T-helper 1 cell treated with Interleukin-12 subunit alpha and Interleukin-12 subunit beta and Interleukin-4 antibody, amounts not matched to agents 30 μg/mL and 1 μg/mL, for 36 hours (primary cell): ENCODE data around the gene SLC44A4.
"Not testable (repeated sequence)": the region's sequence is repeated elsewhere in the genome, so short reads cannot be mapped to it uniquely, and the experiment has no call there.

ENCODE experiments used
- H3K27ac Mint-ChIP-seq: one replicate; pipeline ENCODE4 v1.8.0; 2021; ENCODE audit warnings: mild to moderate bottlenecking, mixed read lengths
- H3K27me3 Mint-ChIP-seq: one replicate; pipeline ENCODE4 v1.8.0; 2021; ENCODE audit warnings: low read depth, mixed read lengths
- H3K36me3 Mint-ChIP-seq: one replicate; pipeline ENCODE4 v1.8.0; 2021; ENCODE audit warnings: low read depth, mixed read lengths
- H3K4me1 Mint-ChIP-seq: one replicate; pipeline ENCODE4 v1.8.0; 2021; ENCODE audit warnings: low read depth, mixed read lengths
- H3K4me3 Mint-ChIP-seq: one replicate; pipeline ENCODE4 v1.8.0; 2021; ENCODE audit warnings: mild to moderate bottlenecking, moderate library complexity, mixed read lengths
- H3K9me3 Mint-ChIP-seq: one replicate; pipeline ENCODE4 v1.8.0; 2021; ENCODE audit warnings: mixed read lengths

The SLC44A4 gene

GRCh38 chr6:31823592-31824196 is 55.1 kb downstream of the SLC44A4 start:
- H3K27me3 Mint-ChIP-seq, H3K9me3 Mint-ChIP-seq, H3K36me3 Mint-ChIP-seq, H3K4me3 Mint-ChIP-seq: not testable (repeated sequence)
- peaks cover 43% of the 10 kb centered on the region for H3K4me1 Mint-ChIP-seq
- peak overlapping the region; percentile 46 for H3K27ac Mint-ChIP-seq

DNA sequence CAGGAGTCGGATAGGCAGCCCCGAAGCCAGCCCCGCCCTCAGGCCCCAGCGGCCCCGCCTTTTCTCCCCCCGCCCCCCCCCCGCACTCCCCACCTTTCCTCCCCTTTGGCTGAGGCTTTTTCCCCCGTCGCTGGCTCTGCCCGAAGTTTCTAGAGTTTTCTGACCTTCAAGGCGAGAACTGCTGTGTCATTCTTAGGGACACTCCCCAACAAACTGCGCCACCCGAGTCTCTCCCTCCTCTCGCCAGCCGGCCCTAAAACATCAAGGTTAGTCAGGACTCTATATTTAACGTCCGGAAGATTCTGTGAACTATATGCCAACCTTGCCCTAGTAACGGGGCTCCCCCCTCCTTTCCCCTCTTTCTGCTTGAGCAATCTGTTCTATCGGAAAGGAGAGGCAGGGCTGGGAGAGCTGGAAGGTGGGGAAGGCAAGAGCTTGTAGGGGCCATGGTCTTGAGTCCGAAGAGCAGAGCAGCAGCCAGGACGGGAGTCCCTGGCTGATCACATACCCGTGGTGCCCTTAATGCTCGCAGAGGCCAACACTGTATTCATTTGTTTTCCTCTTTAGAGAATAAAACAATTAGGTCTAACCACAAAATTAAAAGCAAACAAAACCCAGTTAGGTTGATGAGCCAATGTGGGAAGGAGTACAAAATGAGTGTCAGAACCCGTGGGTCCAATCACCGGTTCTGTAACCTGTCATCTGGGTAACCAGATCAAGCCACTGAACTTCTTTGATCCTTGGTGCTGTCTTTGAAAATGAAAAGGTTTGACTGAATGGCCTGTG is 56.6 kb downstream of the SLC44A4 start:
- Mint-ChIP-seq H3K27ac (peak overlapping the region; percentile 98), H3K9me3 (no peaks in the 10 kb centered on the region), H3K27me3 (no peaks in the 10 kb centered on the region), H3K4me1 (peaks cover 55% of the 10 kb centered on the region), H3K4me3 (peak overlapping the region; percentile 97), H3K36me3 (peaks cover 18% of the 10 kb centered on the region)

DNA sequence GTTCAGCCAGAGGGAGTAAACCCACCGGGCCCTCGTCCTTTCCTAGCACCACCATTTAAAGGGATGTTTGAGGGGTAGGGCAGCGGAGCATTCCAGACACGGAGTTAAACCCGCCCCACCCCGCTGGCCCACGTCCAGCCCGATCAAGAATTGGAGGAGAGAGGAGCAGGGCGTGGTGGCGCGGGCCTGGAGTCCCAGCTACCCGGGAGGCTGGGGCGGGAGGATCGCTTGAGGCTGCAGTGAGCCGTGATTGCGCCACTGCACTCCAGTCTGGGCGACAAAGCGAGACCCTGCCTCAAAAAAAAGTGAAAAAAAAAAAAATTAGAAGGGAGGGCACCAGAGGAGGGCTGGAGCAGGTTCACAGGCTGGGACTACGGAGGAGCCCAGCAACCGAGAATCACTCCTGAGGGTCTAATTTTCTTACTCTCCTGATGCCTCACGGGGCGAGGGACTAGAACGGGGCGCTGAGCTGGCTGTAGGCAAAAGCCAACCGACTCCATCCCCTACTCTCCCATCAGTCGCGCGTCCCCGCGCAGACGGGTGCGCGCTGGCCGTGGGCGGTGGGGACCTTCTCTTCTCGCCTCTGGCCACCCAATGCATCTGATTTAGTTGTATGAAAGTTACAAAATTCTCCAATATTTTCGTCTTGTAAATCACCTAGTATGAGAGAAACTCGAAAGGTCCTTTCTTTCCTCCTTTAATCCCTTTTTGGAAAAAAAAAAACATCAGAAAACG is 57.3 kb downstream of the SLC44A4 start:
- no peaks in the 10 kb centered on the region for H3K9me3 Mint-ChIP-seq
- peak overlapping the region; percentile 97 for H3K4me3 Mint-ChIP-seq
- no peaks in the 10 kb centered on the region for H3K27me3 Mint-ChIP-seq
- H3K4me1 Mint-ChIP-seq, result peaks cover 48% of the 10 kb centered on the region
- H3K36me3 Mint-ChIP-seq, result peaks cover 18% of the 10 kb centered on the region
- peak overlapping the region; percentile 98 for H3K27ac Mint-ChIP-seq

GRCh38 chr6:31820399-31820798 is 58.4 kb downstream of the SLC44A4 start:
- H3K4me3 Mint-ChIP-seq, result peak overlapping the region; percentile 97
- not testable (repeated sequence) for H3K27me3 Mint-ChIP-seq, H3K9me3 Mint-ChIP-seq, H3K27ac Mint-ChIP-seq
- H3K4me1 Mint-ChIP-seq, result peaks cover 41% of the 10 kb centered on the region
- peaks cover 18% of the 10 kb centered on the region for H3K36me3 Mint-ChIP-seq

- Mint-ChIP-seq H3K27ac (peak overlapping the region; percentile 75), H3K4me1 (peaks cover 37% of the 10 kb centered on the region), H3K4me3 (peak overlapping the region; percentile 65), H3K27me3 (no peaks in the 10 kb centered on the region), H3K36me3 (peaks cover 18% of the 10 kb centered on the region), H3K9me3 (no peaks in the 10 kb centered on the region)
Observed at GRCh38 chr6:31819871-31820299, 58.9 kb downstream of the SLC44A4 start.

- H3K27me3 Mint-ChIP-seq, H3K9me3 Mint-ChIP-seq: not testable (repeated sequence)
- Mint-ChIP-seq H3K4me1 (peaks cover 41% of the 10 kb centered on the region), H3K36me3 (peaks cover 18% of the 10 kb centered on the region), H3K27ac (peak overlapping the region; percentile 98), H3K4me3 (peak overlapping the region; percentile 98)
Observed at GRCh38 chr6:31817929-31818511, 60.8 kb downstream of the SLC44A4 start.

GRCh38 chr6:31817133-31817928 is 61.5 kb downstream of the SLC44A4 start:
- Mint-ChIP-seq H3K4me3 (peak overlapping the region; percentile 98), H3K36me3 (peaks cover 18% of the 10 kb centered on the region), H3K27ac (peak overlapping the region; percentile 98), H3K4me1 (peaks cover 42% of the 10 kb centered on the region)
- not testable (repeated sequence) for H3K9me3 Mint-ChIP-seq, H3K27me3 Mint-ChIP-seq

GRCh38 chr6:31815025-31815838 is 63.6 kb downstream of the SLC44A4 start, which contains the start of the genes HSPA1A and HSPA1L:
TSS of gene HSPA1A (plus strand) at chr6:31815543. CDS start at chr6:31815757, 214 bp downstream.
TSS of gene HSPA1L (minus strand) at chr6:31815283. CDS start at chr6:31811972, 3,311 bp downstream.
- Mint-ChIP-seq H3K27me3 (no peaks in the 10 kb centered on the region), H3K9me3 (no peaks in the 10 kb centered on the region), H3K4me3 (peak within 1 kb of the TSS; percentile 90), H3K27ac (peak within 1 kb of the TSS; percentile 88), H3K36me3 (peaks cover 27% of the 10 kb centered on the region), H3K4me1 (peaks cover 38% of the 10 kb centered on the region)

DNA sequence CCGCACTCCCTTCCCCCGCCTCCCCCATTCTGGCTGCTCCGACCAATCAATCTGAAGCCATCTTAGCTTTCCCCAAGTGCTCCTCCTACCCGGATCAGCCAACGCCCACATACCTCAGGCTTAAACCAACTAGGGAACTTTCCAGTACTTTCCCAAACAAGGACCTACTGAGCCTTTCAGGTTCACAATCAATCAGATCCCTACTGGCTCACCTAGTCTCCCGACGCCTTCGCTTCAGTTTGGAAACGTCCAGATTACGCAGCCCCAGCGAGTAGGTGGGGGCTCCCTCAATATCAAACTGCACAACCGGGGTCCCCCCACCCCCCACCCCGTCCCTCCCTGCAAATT is 64.1 kb downstream of the SLC44A4 start:
- Mint-ChIP-seq H3K4me3 (peak overlapping the region; percentile 90), H3K27ac (peak overlapping the region; percentile 88), H3K4me1 (peaks cover 35% of the 10 kb centered on the region), H3K9me3 (no peaks in the 10 kb centered on the region), H3K27me3 (no peaks in the 10 kb centered on the region), H3K36me3 (peaks cover 26% of the 10 kb centered on the region)

- peaks cover 34% of the 10 kb centered on the region for H3K4me1 Mint-ChIP-seq
- peak overlapping the region; percentile 90 for H3K4me3 Mint-ChIP-seq
- peak overlapping the region; percentile 87 for H3K27ac Mint-ChIP-seq
- H3K36me3 Mint-ChIP-seq, result peaks cover 26% of the 10 kb centered on the region
- no peaks in the 10 kb centered on the region for H3K27me3 Mint-ChIP-seq
- no peaks in the 10 kb centered on the region for H3K9me3 Mint-ChIP-seq
Observed at GRCh38 chr6:31813465-31813849, 65.3 kb downstream of the SLC44A4 start.
